ENCODE results near the gene TBC1D16. TPM values are rescaled to one million over a fixed set of nuclear protein-coding genes. Genes with fewer than 3 reads are reported as not detected.

TBC1D16 gene
- total and polyA plus RNA-seq, 5 donors: 9.9 to 27.8 (median 21.0) TPM

GRCh38 chr17:79986411-79987186 is 49.1 kb downstream of the TBC1D16 start:
- H3K27ac ChIP-seq (ENCODE audit: low read length): no peak overlapping the region
- no peaks in the 10 kb centered on the region for H3K9me3 ChIP-seq (ENCODE audit: control insufficient read depth, low read length)
- H3K27me3 ChIP-seq (ENCODE audit: control insufficient read depth, insufficient read depth): no peaks in the 10 kb centered on the region
- H3K4me1 ChIP-seq (ENCODE audit: control insufficient read depth, insufficient read depth, low read length): peaks cover 4% of the 10 kb centered on the region
- peak in 2 of 3 donors; percentile 76 to 77 for DNase-seq
- 52% methylated on average over 29 of the region's 29 CpGs for WGBS
- peak in 1 of 2 donors; percentile 7 for ATAC-seq
- intact Hi-C loops (cut with DNase I): loop anchor here in 2 of 4 donors (10.0 kb wide), 3 partner anchors 62 to 242 kb away; no protein-coding TSS in a partner anchor
- no peak overlapping the region for H3K4me3 ChIP-seq (ENCODE audit: low read length)

GRCh38 chr17:79985943-79986391 is 49.7 kb downstream of the TBC1D16 start:
- H3K27ac ChIP-seq (ENCODE audit: low read length): no peak overlapping the region
- peaks cover 4% of the 10 kb centered on the region for H3K4me1 ChIP-seq (ENCODE audit: control insufficient read depth, insufficient read depth, low read length)
- intact Hi-C loops (cut with DNase I): loop anchor here in 2 of 4 donors (10.0 kb wide), 3 partner anchors 61 to 241 kb away; no protein-coding TSS in a partner anchor
- no peak overlapping the region for H3K4me3 ChIP-seq (ENCODE audit: low read length)
- H3K27me3 ChIP-seq (ENCODE audit: control insufficient read depth, insufficient read depth): no peaks in the 10 kb centered on the region
- DNase-seq: peak in 1 of 3 donors; percentile 8
- H3K9me3 ChIP-seq (ENCODE audit: control insufficient read depth, low read length): no peaks in the 10 kb centered on the region
- ATAC-seq: no peak
- 91% methylated on average over 15 of the region's 15 CpGs for whole genome bisulfite sequencing

- DNase-seq: peak in 2 of 3 donors; percentile 32 to 46
- H3K4me1 ChIP-seq (ENCODE audit: control insufficient read depth, insufficient read depth, low read length): peaks cover 4% of the 10 kb centered on the region
- H3K27me3 ChIP-seq (ENCODE audit: control insufficient read depth, insufficient read depth): no peaks in the 10 kb centered on the region
- ATAC-seq: no peak
- H3K27ac ChIP-seq (ENCODE audit: low read length): no peak overlapping the region
- H3K9me3 ChIP-seq (ENCODE audit: control insufficient read depth, low read length): no peaks in the 10 kb centered on the region
- intact Hi-C loops (cut with DNase I): loop anchor here in 2 of 4 donors (10.0 kb wide), 3 partner anchors 61 to 241 kb away; no protein-coding TSS in a partner anchor
- WGBS: 96% methylated on average over 17 of the region's 17 CpGs
- H3K4me3 ChIP-seq (ENCODE audit: low read length): no peak overlapping the region
Observed at GRCh38 chr17:79985361-79985942, 50.2 kb downstream of the TBC1D16 start.

GRCh38 chr17:79984877-79985276 is 50.8 kb downstream of the TBC1D16 start:
- WGBS: 83% methylated on average over 10 of the region's 10 CpGs
- H3K27me3 ChIP-seq (ENCODE audit: control insufficient read depth, insufficient read depth): no peaks in the 10 kb centered on the region
- DNase-seq (peak in 1 of 3 donors; percentile 18), ATAC-seq (no peak)
- H3K4me1 ChIP-seq (ENCODE audit: control insufficient read depth, insufficient read depth, low read length): peaks cover 4% of the 10 kb centered on the region
- H3K27ac ChIP-seq (ENCODE audit: low read length): no peak overlapping the region
- H3K4me3 ChIP-seq (ENCODE audit: low read length): no peak overlapping the region
- intact Hi-C loops (cut with DNase I): loop anchor here in 2 of 4 donors (10.0 kb wide), 3 partner anchors 60 to 240 kb away; no protein-coding TSS in a partner anchor
- H3K9me3 ChIP-seq (ENCODE audit: control insufficient read depth, low read length): no peaks in the 10 kb centered on the region

- intact Hi-C loops (cut with DNase I): loop anchor here in 2 of 4 donors (10.0 kb wide), 3 partner anchors 59 to 239 kb away; no protein-coding TSS in a partner anchor
- ATAC-seq (no peak), DNase-seq (no peak)
- no peaks in the 10 kb centered on the region for H3K9me3 ChIP-seq (ENCODE audit: control insufficient read depth, low read length)
- H3K27ac ChIP-seq (ENCODE audit: low read length): no peak overlapping the region
- H3K27me3 ChIP-seq (ENCODE audit: control insufficient read depth, insufficient read depth): no peaks in the 10 kb centered on the region
- WGBS: 95% methylated on average over 5 of the region's 5 CpGs
- no peak overlapping the region for H3K4me3 ChIP-seq (ENCODE audit: low read length)
- H3K4me1 ChIP-seq (ENCODE audit: control insufficient read depth, insufficient read depth, low read length): peaks cover 4% of the 10 kb centered on the region
Observed at GRCh38 chr17:79984045-79984840, 51.4 kb downstream of the TBC1D16 start.

GRCh38 chr17:79983456-79983855 is 52.2 kb downstream of the TBC1D16 start:
- Histone ChIP-seq H3K4me1 (ENCODE audit: control insufficient read depth, insufficient read depth, low read length) (peaks cover 4% of the 10 kb centered on the region), H3K27me3 (ENCODE audit: control insufficient read depth, insufficient read depth) (no peaks in the 10 kb centered on the region), H3K9me3 (ENCODE audit: control insufficient read depth, low read length) (no peaks in the 10 kb centered on the region), H3K4me3 (ENCODE audit: low read length) (no peak overlapping the region), H3K27ac (ENCODE audit: low read length) (no peak overlapping the region)
- intact Hi-C loops (cut with DNase I): loop anchor here in 2 of 4 donors (10.0 kb wide), 3 partner anchors 59 to 239 kb away; no protein-coding TSS in a partner anchor
- DNase-seq (peak in 2 of 3 donors; percentile 51 to 57), ATAC-seq (no peak)
- 71% methylated on average over 14 of the region's 14 CpGs for WGBS

- DNase-seq (peak in 2 of 3 donors; percentile 31 to 32), ATAC-seq (no peak)
- no peaks in the 10 kb centered on the region for H3K27me3 ChIP-seq (ENCODE audit: control insufficient read depth, insufficient read depth)
- no peaks in the 10 kb centered on the region for H3K9me3 ChIP-seq (ENCODE audit: control insufficient read depth, low read length)
- 93% methylated on average over 17 of the region's 17 CpGs for WGBS
- peaks cover 4% of the 10 kb centered on the region for H3K4me1 ChIP-seq (ENCODE audit: control insufficient read depth, insufficient read depth, low read length)
- H3K4me3 ChIP-seq (ENCODE audit: low read length): no peak overlapping the region
- intact Hi-C loops (cut with DNase I): loop anchor here in 2 of 4 donors (10.0 kb wide), 3 partner anchors 58 to 238 kb away; no protein-coding TSS in a partner anchor
- no peak overlapping the region for H3K27ac ChIP-seq (ENCODE audit: low read length)
Observed at GRCh38 chr17:79982986-79983385, 52.7 kb downstream of the TBC1D16 start.

GRCh38 chr17:79981661-79982101 is 54.0 kb downstream of the TBC1D16 start:
- no peaks in the 10 kb centered on the region for H3K27me3 ChIP-seq (ENCODE audit: control insufficient read depth, insufficient read depth)
- WGBS: 88% methylated on average over 23 of the region's 23 CpGs
- ATAC-seq: no peak
- intact Hi-C loops (cut with DNase I): loop anchor here in 2 of 4 donors (10.0 kb wide), 3 partner anchors 57 to 237 kb away; no protein-coding TSS in a partner anchor
- H3K4me1 ChIP-seq (ENCODE audit: control insufficient read depth, insufficient read depth, low read length): peaks cover 2% of the 10 kb centered on the region
- no peak overlapping the region for H3K27ac ChIP-seq (ENCODE audit: low read length)
- peak in 2 of 3 donors; percentile 18 to 35 for DNase-seq
- H3K9me3 ChIP-seq (ENCODE audit: control insufficient read depth, low read length): no peaks in the 10 kb centered on the region
- no peak overlapping the region for H3K4me3 ChIP-seq (ENCODE audit: low read length)

GRCh38 chr17:79981090-79981489 is 54.6 kb downstream of the TBC1D16 start:
- H3K4me3 ChIP-seq (ENCODE audit: low read length): no peak overlapping the region
- no peaks in the 10 kb centered on the region for H3K27me3 ChIP-seq (ENCODE audit: control insufficient read depth, insufficient read depth)
- ATAC-seq: no peak
- peak in 1 of 3 donors; percentile 33 for DNase-seq
- no peaks in the 10 kb centered on the region for H3K9me3 ChIP-seq (ENCODE audit: control insufficient read depth, low read length)
- no peak overlapping the region for H3K27ac ChIP-seq (ENCODE audit: low read length)
- intact Hi-C loops (cut with DNase I): loop anchor here in 2 of 4 donors (10.0 kb wide), 3 partner anchors 56 to 236 kb away; no protein-coding TSS in a partner anchor
- WGBS: 82% methylated on average over 15 of the region's 15 CpGs
- H3K4me1 ChIP-seq (ENCODE audit: control insufficient read depth, insufficient read depth, low read length): no peaks in the 10 kb centered on the region
